ENCODE measurements around the gene OVCA2.

Gene OVCA2

GRCh38 chr17:2067048-2067561, 25.3 kb downstream of the OVCA2 start:
- no peak for DNase-seq

GRCh38 chr17:2067608-2068024, 25.8 kb downstream of the OVCA2 start:
- no peak for DNase-seq

DNA sequence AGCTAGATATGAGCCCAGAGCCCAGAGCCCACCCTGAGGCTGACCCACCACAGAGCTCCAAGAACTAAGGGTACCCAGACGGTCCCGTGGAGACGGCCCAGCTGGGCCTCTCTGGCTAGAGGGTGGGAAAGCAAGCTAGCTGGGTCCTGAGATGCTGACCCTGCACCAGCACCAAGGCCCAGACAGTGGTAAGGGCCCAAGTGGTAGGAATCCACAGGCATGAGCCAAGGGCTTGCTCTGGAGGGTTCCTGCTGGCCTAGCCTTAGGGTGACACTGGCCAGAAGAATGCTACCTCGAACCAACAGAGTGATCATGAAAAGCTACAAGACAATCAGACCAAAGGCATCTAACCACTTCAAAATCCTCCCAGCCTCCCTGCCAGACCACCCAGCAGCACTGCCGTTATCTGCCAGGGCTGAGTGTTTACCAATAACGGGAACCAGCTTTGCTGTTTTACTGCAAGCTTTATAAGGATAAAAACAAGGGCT, 26.3 kb downstream of the OVCA2 start:
- no peak for DNase-seq

- DNase-seq = no peak
These were observed 26.8 kb downstream of the OVCA2 start for GRCh38 chr17:2068519-2069051.

DNA sequence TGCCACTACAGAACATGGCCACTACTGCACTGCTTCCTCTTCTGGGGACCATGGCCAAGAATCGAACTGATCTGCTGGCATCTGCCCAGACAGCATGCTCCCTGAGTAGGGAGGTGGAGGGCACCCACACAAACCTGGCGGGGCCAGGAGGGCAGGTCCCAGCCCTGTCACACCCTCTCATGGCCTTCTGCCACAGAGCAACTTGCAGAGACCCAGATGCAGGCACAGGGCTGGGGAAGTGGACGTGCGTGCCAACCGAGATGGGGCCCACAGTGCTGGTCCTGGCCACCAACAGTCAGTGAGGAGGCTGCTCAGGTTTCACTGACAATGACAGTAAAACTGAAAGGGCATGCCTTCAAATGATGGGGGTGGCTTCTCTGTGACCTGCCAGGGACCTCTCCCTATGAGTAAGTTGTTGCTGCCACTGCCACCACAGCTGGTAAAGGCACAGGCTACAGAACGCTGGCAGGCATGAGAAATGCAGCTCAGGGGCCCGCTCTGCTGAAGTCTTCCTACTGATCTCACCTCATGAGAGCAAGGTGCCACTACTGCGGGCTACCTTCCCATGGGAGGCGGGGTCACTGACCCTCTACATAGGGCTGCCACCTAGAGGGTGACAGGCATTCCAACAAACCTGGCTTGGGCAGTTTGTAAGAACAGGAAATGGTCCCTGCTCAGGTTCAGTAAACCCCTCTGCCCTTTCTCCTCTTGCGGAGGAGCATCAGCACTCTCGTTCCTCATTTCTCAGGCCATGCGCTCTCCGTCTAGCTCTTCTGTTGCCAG, 28.6 kb downstream of the OVCA2 start:
- no peak for DNase-seq

GRCh38 chr17:2071024-2071385, 29.2 kb downstream of the OVCA2 start:
- DNase-seq = no peak

DNA sequence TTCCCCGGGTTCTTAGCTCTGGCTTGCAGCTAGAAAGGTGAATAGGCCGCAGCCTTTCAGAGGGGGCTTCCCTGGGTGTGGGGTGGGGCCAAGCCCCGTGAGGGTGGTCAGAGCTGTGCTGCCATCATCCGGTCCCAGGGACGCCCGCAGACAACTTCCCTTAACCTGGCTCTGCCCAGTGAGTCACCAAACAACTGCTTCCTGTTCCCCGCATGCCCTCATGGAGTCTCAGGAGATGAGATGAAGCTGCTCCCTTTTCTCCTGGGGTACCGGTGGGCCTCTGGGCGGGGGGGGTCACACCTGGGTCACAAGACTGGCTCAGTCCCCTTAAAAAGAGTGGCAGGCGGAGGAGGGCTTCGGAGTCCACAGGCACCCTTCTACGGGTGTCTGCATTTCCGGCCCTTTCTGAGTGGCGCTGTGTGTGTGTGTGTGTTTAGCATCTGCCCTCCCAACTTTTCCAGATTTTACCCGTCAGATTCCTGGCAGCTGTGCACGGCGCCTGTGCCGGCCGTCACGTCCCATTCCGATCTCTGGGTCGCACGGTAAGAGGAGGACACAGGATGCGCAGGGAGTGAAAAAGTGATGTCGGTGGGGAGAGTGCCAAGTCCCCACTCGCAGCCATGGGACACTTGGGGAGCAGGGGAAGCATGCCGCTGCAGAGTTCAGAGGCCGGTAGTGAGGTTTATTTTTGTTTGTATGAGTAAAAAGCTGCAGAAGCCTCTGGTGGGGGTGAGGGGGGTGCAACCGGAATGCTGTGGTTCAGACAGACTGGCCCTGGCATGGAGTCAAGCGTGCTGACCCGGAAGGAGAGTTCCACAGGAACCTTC, 29.8 kb downstream of the OVCA2 start:
- no peak for DNase-seq

DNA sequence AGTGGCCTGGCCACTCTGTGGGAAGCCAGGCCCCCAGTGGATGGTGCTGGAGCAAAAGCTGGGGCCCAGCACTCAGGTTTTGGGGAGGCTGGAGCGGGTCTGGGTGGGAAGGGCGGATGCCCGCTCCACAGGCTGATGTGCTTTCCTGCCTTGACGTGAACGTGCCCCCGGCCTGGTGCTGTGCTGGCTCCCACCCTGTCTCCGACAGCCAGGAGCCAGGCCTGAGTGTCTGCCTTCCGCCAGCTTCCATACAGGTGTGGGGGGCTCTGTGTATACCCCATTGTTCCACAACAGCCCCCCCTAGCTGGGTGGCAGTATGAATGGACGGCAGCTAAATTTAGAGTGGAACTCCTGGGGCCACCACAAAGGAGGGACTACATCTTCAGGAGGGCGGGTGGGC, 33.1 kb downstream of the OVCA2 start:
- DNase-seq = no peak

DNA sequence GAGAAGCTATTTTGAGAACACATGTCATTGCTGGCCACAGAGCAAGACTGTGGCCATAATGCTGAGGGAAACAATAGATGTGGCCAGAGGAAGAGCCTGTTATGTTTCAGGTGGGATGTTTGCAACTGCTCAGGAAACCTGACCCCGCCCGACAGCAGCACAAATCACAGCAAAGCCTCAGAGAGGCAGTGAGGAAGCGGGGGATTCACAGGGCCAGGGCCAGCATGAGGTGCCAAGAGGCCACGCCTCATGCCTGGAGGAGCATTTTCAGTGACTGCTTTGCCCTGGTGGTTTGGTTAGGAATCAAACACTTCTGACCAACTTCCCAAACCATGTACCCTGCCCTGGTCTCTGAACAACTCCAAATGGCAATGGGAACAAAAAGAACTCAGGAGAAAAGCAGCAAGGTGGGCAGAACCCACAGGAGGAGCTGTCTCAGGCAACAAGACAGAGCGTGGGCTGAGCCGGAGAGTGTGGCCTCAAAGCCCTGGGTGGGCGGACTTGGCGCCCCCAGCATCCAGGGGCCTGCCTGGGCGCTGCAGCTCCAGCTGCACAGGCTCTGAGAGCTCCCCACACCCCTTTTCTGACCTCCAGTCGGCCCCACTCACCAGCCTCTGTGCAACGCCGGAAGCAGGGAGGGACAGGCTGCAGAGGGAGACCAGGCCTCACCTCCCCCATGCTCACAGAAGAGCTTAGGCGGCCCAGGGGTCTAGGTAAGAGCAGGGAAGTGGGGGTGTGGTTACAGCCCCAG, 33.7 kb downstream of the OVCA2 start:
- DNase-seq = no peak

GRCh38 chr17:2076087-2076984, 34.5 kb downstream of the OVCA2 start:
- DNase-seq = no peak

GRCh38 chr17:2077040-2077439, 35.2 kb downstream of the OVCA2 start:
- no peak for DNase-seq

GRCh38 chr17:2081564-2081963, 39.7 kb downstream of the OVCA2 start:
- DNase-seq = no peak

DNA sequence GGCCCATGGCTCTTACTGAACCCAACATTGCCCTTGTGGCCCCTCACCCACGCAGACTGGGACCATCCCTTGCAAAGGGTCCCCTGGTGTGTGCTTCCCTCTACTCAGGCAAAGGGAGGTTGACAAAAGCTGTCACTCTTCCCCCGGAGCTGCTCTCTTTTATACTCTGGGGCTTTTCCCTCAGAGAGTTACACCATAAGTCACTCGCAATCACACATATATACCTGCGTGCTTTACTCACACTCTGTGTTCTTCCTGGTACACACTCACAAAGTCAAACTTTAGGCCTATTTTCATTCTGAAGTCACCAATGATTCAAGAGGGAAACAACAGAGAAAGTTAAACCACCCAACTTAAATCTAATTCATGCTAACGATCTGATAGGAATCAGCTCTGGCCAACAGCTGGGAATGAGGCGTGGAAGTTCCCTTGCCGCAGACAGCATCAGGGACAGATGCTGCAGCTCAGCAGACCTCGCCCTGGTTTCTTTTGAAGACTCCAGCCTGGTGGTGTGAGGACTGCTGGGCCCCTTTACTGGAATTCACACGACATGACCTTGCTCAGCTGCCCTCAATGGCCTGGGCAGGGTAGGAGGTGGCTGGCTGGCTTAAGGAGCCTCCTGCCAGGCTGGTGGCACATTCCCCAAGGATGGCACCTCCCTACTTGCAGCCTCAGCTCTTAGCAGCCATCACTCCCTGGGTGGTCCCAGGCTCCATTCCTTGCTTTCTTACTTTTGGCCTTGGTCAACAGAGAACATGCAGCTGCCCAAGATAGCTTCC, 40.4 kb downstream of the OVCA2 start:
- no peak for DNase-seq

GRCh38 chr17:2083613-2084035, 41.8 kb downstream of the OVCA2 start:
- no peak for DNase-seq

DNA sequence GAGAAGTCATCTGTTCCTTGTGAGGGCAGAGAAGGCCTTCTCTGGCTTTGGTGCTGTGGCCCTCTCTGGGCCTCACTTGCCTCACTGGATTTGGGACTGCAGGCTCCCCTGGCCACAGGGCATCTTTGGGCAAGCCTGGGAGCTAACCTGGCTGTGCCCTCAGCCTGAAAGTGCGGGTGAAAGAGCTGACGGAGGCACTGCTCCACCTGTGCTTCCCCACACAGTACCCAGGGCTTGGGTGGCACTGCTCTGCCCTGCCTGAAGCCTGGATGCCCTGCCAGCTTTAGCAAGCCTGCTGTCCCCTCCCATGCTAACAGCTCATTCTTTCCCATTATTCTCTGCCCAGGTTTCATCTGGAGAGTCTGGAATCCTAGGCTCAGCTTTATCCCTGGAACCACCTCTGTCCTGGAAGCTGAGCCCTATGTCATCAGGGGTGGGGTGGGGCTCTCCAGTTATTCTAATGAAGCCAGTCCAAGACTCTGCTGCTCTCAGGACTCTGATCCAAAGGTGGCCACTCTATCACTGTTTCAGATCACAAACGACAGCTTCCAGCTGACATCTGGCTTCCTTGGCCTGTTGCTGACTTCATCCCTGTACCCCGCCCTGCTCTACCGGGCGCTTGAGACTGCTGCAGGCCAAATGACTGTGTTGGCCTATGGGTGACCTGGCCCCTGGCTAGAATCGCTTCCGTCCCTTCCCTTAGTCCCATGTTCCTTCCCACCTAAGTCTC, 42.4 kb downstream of the OVCA2 start:
- no peak for DNase-seq

GRCh38 chr17:2084766-2085647, 43.2 kb downstream of the OVCA2 start:
- no peak for DNase-seq

DNA sequence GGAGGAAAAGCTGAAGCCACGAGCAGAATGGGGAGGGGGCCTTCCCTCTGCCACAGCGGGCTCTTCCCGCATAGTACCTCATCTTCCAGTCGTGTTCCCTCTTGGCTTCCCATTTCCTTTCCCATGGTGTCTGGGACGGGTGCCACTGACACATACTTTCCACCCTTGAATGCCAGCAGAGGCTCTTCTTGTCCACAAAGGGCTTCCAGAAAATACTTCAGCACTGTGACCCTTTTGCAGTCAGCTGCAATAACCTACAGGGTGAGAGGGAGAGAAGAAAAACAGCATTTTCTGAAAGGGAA, 43.8 kb downstream of the OVCA2 start:
- DNase-seq = no peak

- no peak for DNase-seq
These were observed 44.5 kb downstream of the OVCA2 start for GRCh38 chr17:2086306-2086705.

GRCh38 chr17:2087597-2088211, 45.9 kb downstream of the OVCA2 start:
- DNase-seq = no peak
